Breast epithelium (tissue), 4 donors: ENCODE measurements around the gene KIAA1549. TPM values are rescaled to one million over a fixed set of nuclear protein-coding genes. Genes with fewer than 3 reads are reported as not detected.

Source experiments
- DNase-seq, 2 donors: peaks; one replicate each; pipeline ENCODE4 v3.0.0-alpha.2; 2019; ENCODE audit warnings: low spot score in 2 of 2
- H3K27ac ChIP-seq, 2 donors: fragments of 200-600 bp; sonication (generic) in 1 of 2; one replicate each; pipeline ENCODE4 v1.5.1; 2016 to 2019; ENCODE audit warnings: mild to moderate bottlenecking in 1 of 2
- H3K27me3 ChIP-seq, 2 donors: fragments of 200-600 bp; sonication (generic) in 1 of 2; one replicate each; pipeline versions ENCODE4 v1.5.1 to v1.6.0; 2017 to 2019; ENCODE audit warnings: control low read depth in 1 of 2, mild to moderate bottlenecking in 1 of 2
- H3K36me3 ChIP-seq: fragments of 200-600 bp; one replicate; pipeline ENCODE4 v1.5.1; 2019
- H3K4me1 ChIP-seq, 2 donors: fragments of 200-600 bp; sonication (generic); one replicate each; pipeline ENCODE4 v1.5.1; 2016 to 2019; ENCODE audit warnings: control low read depth in 1 of 2
- H3K4me3 ChIP-seq, 3 donors: fragments of 200-600 bp; sonication (generic); 1 replicate in 2 of 3; 2 replicates in 1 of 3; pipeline ENCODE4 v1.5.1; 2016 to 2019; ENCODE audit warnings: mild to moderate bottlenecking in 3 of 3, moderate library complexity in 2 of 3
- H3K9me3 ChIP-seq, 2 donors: fragments of 200-600 bp; sonication (generic) in 1 of 2; one replicate each; pipeline ENCODE4 v1.5.1; 2016 to 2019; ENCODE audit warnings: control low read depth in 1 of 2
- POLR2A ChIP-seq: fragments of 450-650 bp; IDR thresholded peaks from one replicate; pipeline ENCODE4 v1.6.1; 2016; ENCODE audit warnings: antibody characterized with exemption, mild to moderate bottlenecking, moderate library complexity
- POLR2AphosphoS5 ChIP-seq, 3 donors: sonication (generic); formaldehyde crosslinking; IDR thresholded peaks; one replicate each; pipeline ENCODE4 v1.6.1; 2017; ENCODE audit warnings: antibody characterized with exemption in 3 of 3
- intact Hi-C: fragments of 100-400 bp; cut with DNase I; formaldehyde crosslinking; loops from one replicate; pipeline ENCODE4 v1.15.1; 2023; ENCODE audit warnings: low total_unique reads
- total RNA-seq, 3 donors: library from RNA; depleted of rRNA; stranded (reverse); fragments of >200 nt; gene quantifications; one replicate each; pipeline ENCODE4 v1.1.0, GENCODE V29; 2016
- TF ChIP-seq, protein P1 (sequence below), 3 donors: fragments of 450-650 bp; IDR thresholded peaks; one replicate each; pipeline ENCODE4 v1.5.1; 2016 to 2017; ENCODE audit warnings: antibody characterized with exemption in 3 of 3, mild to moderate bottlenecking in 3 of 3, moderate library complexity in 3 of 3

KIAA1549 gene
- total RNA-seq, 3 donors from 2014 or later: 1.8 to 3.9 (median 2.8) TPM

DNA sequence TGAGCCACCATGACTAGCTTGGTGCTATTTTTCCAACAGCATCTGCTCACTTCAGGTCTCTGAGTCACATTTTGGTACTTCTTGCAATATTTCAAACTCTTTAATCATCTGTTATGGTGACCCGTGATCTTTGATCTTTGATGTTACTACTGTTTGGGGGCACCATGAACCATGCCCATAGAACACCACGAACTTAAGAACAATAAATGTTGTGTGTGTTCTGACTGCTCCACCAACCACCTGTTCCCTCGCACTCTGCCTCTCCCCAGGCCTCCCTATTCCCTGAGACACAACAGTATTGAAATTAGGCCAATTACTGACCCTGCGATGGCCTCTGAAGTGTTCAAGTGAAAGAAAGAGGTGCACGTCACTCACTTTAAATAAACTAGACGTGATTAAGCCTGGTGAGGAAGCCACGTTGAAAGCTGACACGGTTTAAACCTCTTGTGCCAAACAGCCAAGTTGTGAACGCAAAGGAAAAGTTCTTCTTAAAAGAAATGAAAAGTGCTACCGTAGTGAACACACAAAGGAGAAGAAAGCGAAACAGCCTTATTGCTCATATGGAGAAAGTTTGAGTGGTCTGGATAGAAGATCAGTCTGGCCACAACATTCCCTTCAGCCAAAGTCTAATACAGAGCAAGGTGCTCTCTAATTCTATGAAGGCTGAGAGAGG lies 156.0 kb downstream of the KIAA1549 start:
- Histone ChIP-seq H3K4me1 (no peaks in the 10 kb centered on the region), H3K27ac (no peak overlapping the region), H3K4me3 (no peak overlapping the region), H3K27me3 (no peaks in the 10 kb centered on the region), H3K9me3 (no peaks in the 10 kb centered on the region), H3K36me3 (no peaks in the 10 kb centered on the region)
- intact Hi-C loops: no loop called here
- TF ChIP-seq POLR2AphosphoS5 (IDR thresholded peaks at IDR 0.05) (no peak), POLR2A (no peak)
- TF ChIP-seq, protein P1, sequence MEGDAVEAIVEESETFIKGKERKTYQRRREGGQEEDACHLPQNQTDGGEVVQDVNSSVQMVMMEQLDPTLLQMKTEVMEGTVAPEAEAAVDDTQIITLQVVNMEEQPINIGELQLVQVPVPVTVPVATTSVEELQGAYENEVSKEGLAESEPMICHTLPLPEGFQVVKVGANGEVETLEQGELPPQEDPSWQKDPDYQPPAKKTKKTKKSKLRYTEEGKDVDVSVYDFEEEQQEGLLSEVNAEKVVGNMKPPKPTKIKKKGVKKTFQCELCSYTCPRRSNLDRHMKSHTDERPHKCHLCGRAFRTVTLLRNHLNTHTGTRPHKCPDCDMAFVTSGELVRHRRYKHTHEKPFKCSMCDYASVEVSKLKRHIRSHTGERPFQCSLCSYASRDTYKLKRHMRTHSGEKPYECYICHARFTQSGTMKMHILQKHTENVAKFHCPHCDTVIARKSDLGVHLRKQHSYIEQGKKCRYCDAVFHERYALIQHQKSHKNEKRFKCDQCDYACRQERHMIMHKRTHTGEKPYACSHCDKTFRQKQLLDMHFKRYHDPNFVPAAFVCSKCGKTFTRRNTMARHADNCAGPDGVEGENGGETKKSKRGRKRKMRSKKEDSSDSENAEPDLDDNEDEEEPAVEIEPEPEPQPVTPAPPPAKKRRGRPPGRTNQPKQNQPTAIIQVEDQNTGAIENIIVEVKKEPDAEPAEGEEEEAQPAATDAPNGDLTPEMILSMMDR (IDR thresholded peaks at IDR 0.05): no peak
- no peak for DNase-seq

DNA sequence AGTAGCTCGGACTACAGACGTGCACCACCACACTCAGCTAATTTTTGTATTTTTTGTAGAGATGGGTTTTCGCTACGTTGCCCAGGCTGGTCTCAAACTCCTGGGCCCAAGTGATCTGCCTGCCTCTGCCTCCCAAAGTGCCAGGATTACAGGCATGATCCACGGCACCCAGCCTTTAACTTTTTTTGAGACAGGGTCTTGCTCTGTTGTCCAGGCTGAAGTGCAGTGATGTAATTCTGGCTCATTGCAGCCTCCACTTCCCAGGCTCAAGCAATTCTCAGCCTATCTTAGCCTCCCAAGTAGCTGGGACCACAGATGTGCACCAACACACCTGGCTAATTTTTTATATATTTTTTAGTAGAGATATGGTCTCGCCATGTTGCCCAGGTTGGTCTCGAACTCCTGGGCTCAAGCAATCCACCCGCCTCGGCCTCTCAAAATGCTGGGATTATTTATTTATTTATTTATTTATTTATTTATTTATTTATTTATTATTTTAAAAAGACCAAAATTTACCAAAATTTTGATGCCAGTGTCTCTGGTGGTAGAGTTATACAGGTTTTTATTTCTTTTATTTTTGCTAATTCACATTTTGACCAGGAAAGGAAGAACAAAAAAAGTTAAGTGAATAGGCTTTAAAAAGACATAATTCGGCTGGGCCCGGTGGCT lies 158.2 kb downstream of the KIAA1549 start:
- Histone ChIP-seq H3K27me3 (no peaks in the 10 kb centered on the region), H3K4me3 (no peak overlapping the region), H3K36me3 (no peaks in the 10 kb centered on the region), H3K4me1 (no peaks in the 10 kb centered on the region), H3K9me3 (no peaks in the 10 kb centered on the region), H3K27ac (no peak overlapping the region)
- intact Hi-C loops: no loop called here
- DNase-seq: no peak
- no peak for TF ChIP-seq POLR2A
- no peak for TF ChIP-seq POLR2AphosphoS5 (IDR thresholded peaks at IDR 0.05)
- TF ChIP-seq, protein P1 (IDR thresholded peaks at IDR 0.05): no peak

DNA sequence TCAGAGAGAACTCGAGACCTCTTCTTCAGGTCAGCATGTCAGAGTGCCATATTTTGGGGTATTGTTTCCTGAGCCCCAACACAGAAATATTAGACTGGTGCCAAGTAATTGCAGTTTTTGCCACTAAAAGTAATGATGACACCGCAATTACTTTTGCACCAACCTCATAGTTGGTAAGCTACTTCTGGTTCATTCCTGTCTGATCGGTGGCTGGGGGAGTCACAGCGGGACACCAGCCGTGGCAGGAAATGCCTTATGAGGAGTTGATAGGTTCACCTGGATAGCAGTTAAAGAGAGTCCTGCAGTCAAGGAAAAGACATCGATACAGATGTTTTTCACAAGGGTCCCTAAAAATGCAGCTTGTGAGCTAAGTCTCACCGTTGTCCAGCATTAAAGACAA lies 159.3 kb downstream of the KIAA1549 start:
- H3K27me3 ChIP-seq: no peaks in the 10 kb centered on the region
- intact Hi-C loops: no loop called here
- DNase-seq: no peak
- no peak for TF ChIP-seq POLR2A
- TF ChIP-seq, protein P1 (IDR thresholded peaks at IDR 0.05): no peak
- no peak for TF ChIP-seq POLR2AphosphoS5 (IDR thresholded peaks at IDR 0.05)
- H3K4me3 ChIP-seq: no peak overlapping the region
- H3K9me3 ChIP-seq: no peaks in the 10 kb centered on the region
- H3K4me1 ChIP-seq: no peaks in the 10 kb centered on the region
- H3K27ac ChIP-seq: no peak overlapping the region
- H3K36me3 ChIP-seq: no peaks in the 10 kb centered on the region

DNA sequence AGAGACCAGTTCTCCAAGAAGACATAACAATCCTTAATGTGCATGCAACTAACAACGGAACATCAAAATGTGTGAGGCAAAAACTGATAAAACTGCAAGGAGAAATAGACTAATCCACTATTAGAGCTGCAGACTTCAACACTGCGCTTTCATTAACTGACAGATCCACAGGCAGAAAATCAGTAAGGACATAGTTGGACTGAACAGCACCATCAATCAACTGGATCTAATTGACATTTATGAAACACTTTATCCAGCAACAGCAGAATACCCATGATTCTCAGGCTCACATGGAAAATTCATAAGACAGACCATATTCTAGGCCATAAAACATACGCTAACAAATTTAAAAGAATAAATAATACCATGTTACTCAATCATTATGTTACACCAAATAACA lies 161.6 kb downstream of the KIAA1549 start:
- no peak overlapping the region for H3K4me3 ChIP-seq
- no peaks in the 10 kb centered on the region for H3K27me3 ChIP-seq
- no peaks in the 10 kb centered on the region for H3K36me3 ChIP-seq
- TF ChIP-seq, protein P1 (IDR thresholded peaks at IDR 0.05): no peak
- TF ChIP-seq POLR2AphosphoS5 (IDR thresholded peaks at IDR 0.05) (no peak), POLR2A (no peak)
- H3K4me1 ChIP-seq: no peaks in the 10 kb centered on the region
- H3K27ac ChIP-seq: no peak overlapping the region
- H3K9me3 ChIP-seq: no peaks in the 10 kb centered on the region
- intact Hi-C loops: no loop called here
- DNase-seq: no peak

DNA sequence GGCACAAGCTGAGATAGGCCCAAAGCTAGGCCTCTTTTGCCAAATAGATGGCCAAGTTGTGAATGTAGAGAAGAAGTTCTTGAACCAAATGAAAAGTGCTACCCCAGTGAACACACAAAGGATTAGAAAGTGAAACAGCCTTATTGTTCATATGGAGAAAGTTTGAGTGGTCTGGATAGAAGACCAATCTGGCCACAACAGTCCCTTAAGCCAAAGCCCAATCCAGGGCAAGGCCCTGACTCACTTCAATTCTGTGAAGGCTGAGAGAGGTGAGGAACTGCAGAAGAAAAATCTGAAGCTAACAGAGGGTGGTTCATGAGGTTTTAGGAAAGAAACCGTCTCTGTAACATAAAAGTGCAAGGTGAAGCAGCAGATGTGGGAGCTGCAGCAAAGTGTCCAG lies 164.5 kb downstream of the KIAA1549 start:
- Histone ChIP-seq H3K27me3 (no peaks in the 10 kb centered on the region), H3K4me3 (no peak overlapping the region), H3K36me3 (no peaks in the 10 kb centered on the region), H3K27ac (no peak overlapping the region), H3K9me3 (no peaks in the 10 kb centered on the region), H3K4me1 (no peaks in the 10 kb centered on the region)
- intact Hi-C loops: no loop called here
- TF ChIP-seq POLR2A (no peak), POLR2AphosphoS5 (IDR thresholded peaks at IDR 0.05) (no peak)
- TF ChIP-seq, protein P1 (IDR thresholded peaks at IDR 0.05): no peak
- DNase-seq: no peak
